Body of pancreas (tissue), 4 donors: ENCODE data around the gene E2F7. TPM values are rescaled to one million over a fixed set of nuclear protein-coding genes. Genes with fewer than 3 reads are reported as not detected.

Experiments used
- ATAC-seq: fragments of 150-250 bp; one replicate; pipeline ENCODE4 v1.9.1; 2016
- DNase-seq, 4 donors: peaks; one replicate each; pipeline ENCODE4 v3.0.0-alpha.2; 2019
- H3K27ac ChIP-seq, 4 donors: fragments of 200-600 bp; sonication (generic); 1 replicate in 3 of 4; 2 replicates in 1 of 4; pipeline versions ENCODE4 v1.5.1 to v1.6.1; 2016 to 2019; ENCODE audit warnings: mild to moderate bottlenecking in 1 of 4, mixed read lengths in 1 of 4, moderate library complexity in 1 of 4
- H3K27me3 ChIP-seq, 2 donors: fragments of 200-600 bp; sonication (generic); one replicate each; pipeline ENCODE4 v1.6.0; 2016; ENCODE audit warnings: mild to moderate bottlenecking in 1 of 2
- H3K36me3 ChIP-seq, 2 donors: fragments of 200-600 bp; sonication (generic); replicated peaks in 1 of 2; 2 replicates each; pipeline ENCODE4 v1.5.1; 2016; ENCODE audit warnings: low read depth in 2 of 2; ENCODE audit not compliant: insufficient read depth in 1 of 2
- H3K4me1 ChIP-seq: fragments of 200-600 bp; sonication (generic); one replicate; pipeline ENCODE4 v1.6.0; 2016
- H3K4me3 ChIP-seq, 2 donors: fragments of 200-600 bp; sonication (generic); 1 replicate in 1 of 2; 2 replicates in 1 of 2; pipeline ENCODE4 v1.5.1; 2016 to 2019
- H3K9me3 ChIP-seq, 3 donors: fragments of 200-600 bp; sonication (generic); 1 replicate in 2 of 3; 2 replicates in 1 of 3; pipeline ENCODE4 v1.5.1; 2016
- POLR2A ChIP-seq, 3 donors: fragments of 450-650 bp; IDR thresholded peaks; one replicate each; pipeline ENCODE4 v1.6.1; 2016; ENCODE audit warnings: antibody characterized with exemption in 3 of 3, mild to moderate bottlenecking in 2 of 3
- WGBS, 2 donors: methylation state at CpG; one replicate each; pipeline ENCODE4 v1.1.5; 2017; 5-methylcytosine and 5-hydroxymethylcytosine counted together
- intact Hi-C: fragments of 100-400 bp; cut with DNase I; formaldehyde crosslinking; loops from one replicate; pipeline ENCODE4 v1.15.1; 2023
- total RNA-seq, 2 donors: library from RNA; depleted of rRNA; stranded (reverse); fragments of >200 nt; gene quantifications; one replicate each; pipeline ENCODE4 v1.1.0, GENCODE V29; 2016
- TF ChIP-seq, protein P1 (sequence below), 7 experiments: fragments of 450-650 bp in 4 of 7; fragments of 200-600 bp in 3 of 7; sonication (generic) in 3 of 7; IDR thresholded peaks; one replicate each; pipeline ENCODE4 v1.5.1; 2016 to 2019; ENCODE audit warnings: antibody characterized with exemption in 7 of 7

Gene E2F7
- total RNA-seq, 2 donors from 2014 or later, result not detected

DNA sequence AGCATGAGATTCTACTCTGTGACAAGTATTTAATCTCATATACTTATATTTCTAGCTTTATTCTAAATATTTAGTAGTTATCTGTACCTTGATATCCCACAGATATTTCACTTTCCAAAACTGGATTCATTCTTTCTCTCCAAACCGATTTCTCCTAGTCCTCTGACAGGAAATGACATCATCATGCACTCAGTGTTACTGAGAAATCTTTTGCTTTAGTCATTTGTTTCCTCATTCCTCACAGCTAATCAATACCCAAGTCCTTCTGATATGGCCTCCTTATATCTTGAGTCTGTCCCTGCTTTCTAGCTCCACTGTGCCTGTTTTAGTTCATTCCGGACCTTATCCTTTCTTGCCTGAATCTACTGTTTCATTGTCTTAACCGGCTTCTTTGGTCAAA lies 39.4 kb upstream of the E2F7 start:
- Histone ChIP-seq H3K4me1 (peaks cover 13% of the 10 kb centered on the region), H3K27ac (no peak overlapping the region), H3K36me3 (no peaks in the 10 kb centered on the region), H3K9me3 (no peaks in the 10 kb centered on the region), H3K4me3 (no peak overlapping the region), H3K27me3 (no peaks in the 10 kb centered on the region)
- no peak for DNase-seq
- ATAC-seq, result no peak
- 58 to 67% methylated on average over 3 of the region's 3 CpGs for WGBS, 2 donors
- TF ChIP-seq, protein P1, sequence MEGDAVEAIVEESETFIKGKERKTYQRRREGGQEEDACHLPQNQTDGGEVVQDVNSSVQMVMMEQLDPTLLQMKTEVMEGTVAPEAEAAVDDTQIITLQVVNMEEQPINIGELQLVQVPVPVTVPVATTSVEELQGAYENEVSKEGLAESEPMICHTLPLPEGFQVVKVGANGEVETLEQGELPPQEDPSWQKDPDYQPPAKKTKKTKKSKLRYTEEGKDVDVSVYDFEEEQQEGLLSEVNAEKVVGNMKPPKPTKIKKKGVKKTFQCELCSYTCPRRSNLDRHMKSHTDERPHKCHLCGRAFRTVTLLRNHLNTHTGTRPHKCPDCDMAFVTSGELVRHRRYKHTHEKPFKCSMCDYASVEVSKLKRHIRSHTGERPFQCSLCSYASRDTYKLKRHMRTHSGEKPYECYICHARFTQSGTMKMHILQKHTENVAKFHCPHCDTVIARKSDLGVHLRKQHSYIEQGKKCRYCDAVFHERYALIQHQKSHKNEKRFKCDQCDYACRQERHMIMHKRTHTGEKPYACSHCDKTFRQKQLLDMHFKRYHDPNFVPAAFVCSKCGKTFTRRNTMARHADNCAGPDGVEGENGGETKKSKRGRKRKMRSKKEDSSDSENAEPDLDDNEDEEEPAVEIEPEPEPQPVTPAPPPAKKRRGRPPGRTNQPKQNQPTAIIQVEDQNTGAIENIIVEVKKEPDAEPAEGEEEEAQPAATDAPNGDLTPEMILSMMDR (IDR thresholded peaks at IDR 0.05), result no peak
- TF ChIP-seq POLR2A (IDR thresholded peaks at IDR 0.05), result no peak
- intact Hi-C loops, result no loop called here

DNA sequence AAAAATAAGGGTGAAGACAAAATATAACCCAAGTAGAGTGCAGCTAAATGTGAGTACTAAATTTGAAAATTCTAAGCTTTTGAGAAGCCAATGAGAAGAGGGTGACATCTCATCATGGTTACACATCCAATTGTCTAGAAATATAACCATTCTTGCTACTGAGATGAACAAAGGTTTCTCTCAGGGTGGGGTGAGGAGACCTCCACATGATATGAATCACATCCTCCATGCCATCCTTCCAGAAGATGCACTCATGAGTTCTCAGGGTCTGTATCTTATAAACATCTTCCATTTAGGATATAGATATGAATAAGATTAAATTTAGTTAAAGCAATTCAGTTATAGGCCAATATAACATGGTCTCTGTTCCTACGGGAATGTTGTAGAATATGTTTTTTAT lies 38.9 kb upstream of the E2F7 start:
- WGBS, 2 donors, result 92 to 94% methylated on average over 1 of the region's 1 CpG
- Histone ChIP-seq H3K9me3 (no peaks in the 10 kb centered on the region), H3K27ac (no peak overlapping the region), H3K4me1 (peaks cover 13% of the 10 kb centered on the region), H3K27me3 (no peaks in the 10 kb centered on the region), H3K36me3 (no peaks in the 10 kb centered on the region), H3K4me3 (no peak overlapping the region)
- ATAC-seq, result no peak
- intact Hi-C loops, result no loop called here
- DNase-seq, result no peak
- TF ChIP-seq, protein P1 (IDR thresholded peaks at IDR 0.05), result no peak
- TF ChIP-seq POLR2A (IDR thresholded peaks at IDR 0.05), result no peak

DNA sequence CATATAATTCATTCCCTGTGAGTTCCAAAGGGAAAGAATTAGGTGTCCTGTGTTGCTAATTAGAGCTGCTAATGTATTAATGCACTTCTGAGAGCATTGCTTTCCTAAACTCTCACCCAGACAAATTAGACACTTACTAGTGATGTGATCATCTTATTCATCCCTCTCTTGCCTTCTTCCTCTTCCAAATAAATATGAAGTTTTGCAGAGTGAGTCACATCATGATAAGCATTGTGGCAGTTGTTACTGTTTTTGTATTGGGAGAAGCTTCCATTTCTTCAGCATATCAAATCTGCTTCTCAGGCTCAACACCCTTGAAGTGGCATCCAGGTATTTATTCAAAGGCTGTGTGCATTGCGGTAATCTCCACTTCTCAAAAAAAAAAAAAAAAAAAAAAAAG lies 37.3 kb upstream of the E2F7 start:
- DNase-seq (no peak), ATAC-seq (no peak)
- H3K9me3 ChIP-seq, result no peaks in the 10 kb centered on the region
- H3K27me3 ChIP-seq, result no peaks in the 10 kb centered on the region
- no peaks in the 10 kb centered on the region for H3K36me3 ChIP-seq
- H3K4me1 ChIP-seq, result no peaks in the 10 kb centered on the region
- TF ChIP-seq POLR2A (IDR thresholded peaks at IDR 0.05), result no peak
- TF ChIP-seq, protein P1 (IDR thresholded peaks at IDR 0.05), result no peak
- 92 to 100% methylated on average over 1 of the region's 1 CpG for WGBS, 2 donors
- H3K27ac ChIP-seq, result no peak overlapping the region
- H3K4me3 ChIP-seq, result no peak overlapping the region
- intact Hi-C loops, result no loop called here

DNA sequence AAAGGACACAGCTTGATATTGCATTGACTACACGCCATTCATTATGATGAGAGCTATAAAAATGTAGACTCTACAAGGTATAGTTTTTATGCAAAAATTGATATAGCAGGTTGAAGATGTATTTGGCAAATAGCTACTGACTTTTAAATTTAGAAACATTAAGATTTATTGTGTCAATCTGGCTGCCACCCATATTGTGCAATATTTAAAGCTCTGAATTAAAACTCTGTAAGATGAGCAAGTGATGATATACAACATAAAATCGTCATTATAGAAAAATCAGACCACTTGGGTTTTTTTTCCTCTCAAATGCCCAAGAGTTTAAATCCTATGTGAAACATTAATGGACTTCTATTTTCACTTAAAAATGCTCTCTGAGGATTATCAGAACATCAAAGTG lies 36.8 kb upstream of the E2F7 start:
- WGBS, 2 donors, result 77 to 81% methylated on average over 2 of the region's 2 CpGs
- Histone ChIP-seq H3K4me1 (no peaks in the 10 kb centered on the region), H3K27ac (no peak overlapping the region), H3K4me3 (no peak overlapping the region), H3K27me3 (no peaks in the 10 kb centered on the region), H3K36me3 (no peaks in the 10 kb centered on the region), H3K9me3 (no peaks in the 10 kb centered on the region)
- no peak for ATAC-seq
- intact Hi-C loops, result no loop called here
- TF ChIP-seq POLR2A (IDR thresholded peaks at IDR 0.05), result no peak
- TF ChIP-seq, protein P1 (IDR thresholded peaks at IDR 0.05), result no peak
- no peak for DNase-seq

DNA sequence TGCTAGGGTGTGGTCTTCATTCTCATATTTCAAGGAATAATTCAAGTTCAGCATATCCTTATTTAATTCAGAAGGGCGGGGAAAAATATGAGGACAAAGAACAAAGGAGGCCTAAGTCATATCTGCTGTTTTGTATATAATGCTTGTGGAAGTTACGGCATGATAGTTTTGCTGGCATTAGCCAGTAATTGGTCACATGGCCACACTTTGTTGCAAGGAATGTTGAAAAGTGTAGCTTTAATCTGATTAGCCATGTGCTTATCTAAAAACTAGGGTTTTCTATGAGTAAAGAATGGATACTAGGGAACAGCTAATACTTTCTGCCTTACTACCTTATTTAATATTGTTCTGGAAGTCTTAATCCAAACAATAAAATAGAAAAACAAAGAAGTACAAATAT lies 34.4 kb upstream of the E2F7 start:
- Histone ChIP-seq H3K27me3 (no peaks in the 10 kb centered on the region), H3K36me3 (no peaks in the 10 kb centered on the region), H3K4me1 (no peaks in the 10 kb centered on the region), H3K27ac (no peak overlapping the region), H3K9me3 (no peaks in the 10 kb centered on the region), H3K4me3 (no peak overlapping the region)
- TF ChIP-seq POLR2A (IDR thresholded peaks at IDR 0.05), result no peak
- TF ChIP-seq, protein P1 (IDR thresholded peaks at IDR 0.05), result no peak
- ATAC-seq (no peak), DNase-seq (no peak)
- intact Hi-C loops, result no loop called here
- 86 to 90% methylated on average over 2 of the region's 2 CpGs for WGBS, 2 donors
